NCI-H748 treated with DMSO at 0.1 percent for 48 hours (cell line): ENCODE measurements around the gene MIPOL1.

ENCODE experiments used
- DNase-seq: peaks from one replicate; lab custom pipeline; 2025; lab: John Stamatoyannopoulos, UW

Gene MIPOL1

GRCh38 chr14:37587131-37587803 lies 389.5 kb downstream of the MIPOL1 start:
- DNase-seq: peak; percentile 48

GRCh38 chr14:37587881-37588666 lies 390.3 kb downstream of the MIPOL1 start:
- DNase-seq: peak; percentile 69

- peak; percentile 86 for DNase-seq
Measured at GRCh38 chr14:37588667-37588955, 390.9 kb downstream of the MIPOL1 start.

- peak; percentile 53 for DNase-seq
Measured at GRCh38 chr14:37588956-37589714, 391.4 kb downstream of the MIPOL1 start.

- peak; percentile 57 for DNase-seq
Measured at GRCh38 chr14:37589715-37590427, 392.1 kb downstream of the MIPOL1 start.

DNA sequence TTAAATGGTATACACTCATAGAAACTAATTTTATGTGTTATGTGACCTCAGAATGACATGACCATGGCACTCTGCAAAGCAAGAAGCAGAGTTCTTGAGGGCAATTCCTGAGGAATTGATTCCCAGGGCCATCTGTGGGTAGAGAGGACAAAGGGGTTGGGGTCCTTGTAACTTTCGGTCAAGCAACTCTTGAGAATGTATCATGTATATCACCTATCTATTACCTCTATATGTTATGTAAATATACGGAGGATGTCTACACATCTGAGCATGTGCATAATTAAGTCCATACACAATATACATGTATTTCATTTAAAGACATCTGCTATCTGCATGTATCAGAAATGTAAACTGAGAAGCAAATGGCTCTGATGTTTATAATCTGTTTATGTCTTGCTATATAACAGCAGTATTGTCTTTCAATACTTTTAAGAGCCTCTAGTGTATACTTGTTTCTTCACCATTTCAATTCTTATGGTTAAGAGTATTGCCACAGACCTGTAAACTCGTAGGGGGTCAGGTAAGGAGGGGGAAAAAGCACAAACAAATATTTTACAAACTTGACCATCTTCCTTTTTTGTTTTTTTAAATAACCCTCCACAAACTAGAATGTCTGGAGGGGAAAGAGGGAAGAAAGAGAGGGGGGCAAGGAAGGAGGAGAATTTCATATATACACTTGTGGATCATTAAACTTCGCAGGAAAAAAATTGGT lies 392.8 kb downstream of the MIPOL1 start:
- DNase-seq: peak; percentile 57

DNA sequence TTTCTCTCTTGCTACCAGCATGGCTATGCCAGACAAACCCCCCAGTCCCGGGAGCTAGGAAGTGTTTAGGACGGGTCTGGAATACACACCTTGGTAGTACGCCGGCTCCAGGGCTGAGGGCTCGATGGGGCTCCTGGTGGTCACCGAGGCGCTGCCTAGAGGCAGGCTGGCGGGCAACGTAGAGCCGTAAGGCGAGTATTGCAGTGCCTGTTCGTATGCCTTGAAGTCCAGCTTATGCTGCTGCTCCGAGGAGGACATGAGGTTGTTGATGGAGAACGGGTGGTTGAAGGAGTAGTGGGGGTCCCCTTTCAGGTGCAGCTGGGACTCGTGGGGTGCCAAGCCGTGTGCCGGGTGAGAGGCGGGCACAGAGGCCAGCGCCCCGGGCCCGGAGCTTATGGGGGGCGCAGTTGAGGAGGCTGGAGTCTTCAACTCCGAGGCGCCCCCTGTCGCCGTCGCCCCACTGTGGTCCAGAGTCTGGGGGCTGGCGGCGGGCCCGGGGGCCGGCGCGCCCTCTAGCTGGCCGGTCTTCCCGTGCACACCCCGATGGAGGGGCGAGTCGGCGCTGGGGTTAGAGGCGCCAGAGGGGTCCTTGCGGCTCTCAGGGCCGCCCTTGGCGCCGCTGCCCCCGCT lies 393.7 kb downstream of the MIPOL1 start:
- DNase-seq: peak; percentile 74

DNA sequence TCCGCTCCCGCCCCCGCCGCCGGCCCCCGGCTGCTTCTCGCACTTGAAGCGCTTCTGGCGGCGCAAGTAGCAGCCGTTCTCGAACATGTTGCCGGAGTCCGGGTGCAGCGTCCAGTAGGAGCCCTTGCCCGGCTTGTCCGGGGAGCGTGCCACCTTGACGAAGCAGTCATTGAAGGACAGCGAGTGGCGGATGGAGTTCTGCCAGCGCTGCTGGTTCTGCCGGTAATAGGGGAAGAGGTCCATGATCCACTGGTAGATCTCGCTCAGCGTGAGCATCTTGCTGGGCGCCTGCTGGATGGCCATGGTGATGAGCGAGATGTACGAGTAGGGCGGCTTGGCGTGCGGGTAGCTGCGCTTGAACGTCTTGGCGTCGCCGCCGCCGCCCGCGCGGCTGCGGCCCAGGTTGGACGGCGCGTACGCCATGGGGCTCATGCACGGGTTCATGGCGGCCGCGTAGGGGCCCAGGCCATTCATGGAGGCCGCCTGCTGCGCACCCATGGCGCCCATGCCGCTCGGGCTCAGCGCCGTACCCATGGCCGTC lies 394.3 kb downstream of the MIPOL1 start:
- DNase-seq: peak; percentile 67

DNA sequence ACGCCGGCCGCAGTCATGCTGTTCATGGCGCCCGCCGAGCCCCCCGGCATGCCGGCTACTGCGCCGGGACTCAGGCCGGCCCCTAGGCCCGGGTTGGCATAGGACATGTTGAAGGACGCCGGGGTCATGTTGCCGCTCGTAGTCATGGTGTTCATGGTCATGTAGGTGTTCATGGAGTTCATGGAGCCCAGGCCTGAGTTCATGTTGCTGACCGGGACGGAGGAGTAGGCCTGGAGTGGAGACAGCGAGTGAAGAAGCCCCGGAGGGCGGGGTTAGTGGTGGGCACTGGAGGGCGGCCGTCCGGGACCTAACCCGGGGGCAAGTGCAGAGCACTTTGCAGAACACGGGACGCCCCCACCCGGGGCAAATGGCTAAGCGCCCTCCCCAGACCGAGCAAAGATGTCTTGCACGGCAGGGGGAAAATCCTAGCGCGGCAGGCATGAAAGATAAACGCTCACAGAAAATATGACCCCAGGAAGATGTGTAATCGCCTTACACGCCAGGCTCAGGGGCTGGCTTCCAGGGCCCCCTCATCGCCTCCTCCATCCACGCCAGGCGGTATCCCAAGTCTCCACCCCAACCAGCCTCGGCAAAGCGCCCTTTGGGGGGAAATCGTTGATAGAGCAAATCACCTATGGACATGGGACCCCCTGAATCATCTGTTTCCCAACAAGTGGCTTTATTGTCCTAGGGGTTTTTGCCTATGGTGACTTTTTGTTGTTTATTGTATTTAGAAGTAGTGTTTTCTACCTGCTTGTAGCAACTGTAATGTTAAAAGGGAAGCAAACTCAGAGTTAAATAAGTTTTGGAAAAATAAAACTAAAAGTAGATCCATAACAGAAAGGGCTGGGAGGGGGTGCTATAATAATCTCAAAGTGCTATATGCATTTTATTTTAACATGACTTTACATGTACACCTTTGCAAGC lies 395.0 kb downstream of the MIPOL1 start:
- peak; percentile 56 for DNase-seq

GRCh38 chr14:37593511-37594237 lies 395.9 kb downstream of the MIPOL1 start:
- peak; percentile 50 for DNase-seq

DNA sequence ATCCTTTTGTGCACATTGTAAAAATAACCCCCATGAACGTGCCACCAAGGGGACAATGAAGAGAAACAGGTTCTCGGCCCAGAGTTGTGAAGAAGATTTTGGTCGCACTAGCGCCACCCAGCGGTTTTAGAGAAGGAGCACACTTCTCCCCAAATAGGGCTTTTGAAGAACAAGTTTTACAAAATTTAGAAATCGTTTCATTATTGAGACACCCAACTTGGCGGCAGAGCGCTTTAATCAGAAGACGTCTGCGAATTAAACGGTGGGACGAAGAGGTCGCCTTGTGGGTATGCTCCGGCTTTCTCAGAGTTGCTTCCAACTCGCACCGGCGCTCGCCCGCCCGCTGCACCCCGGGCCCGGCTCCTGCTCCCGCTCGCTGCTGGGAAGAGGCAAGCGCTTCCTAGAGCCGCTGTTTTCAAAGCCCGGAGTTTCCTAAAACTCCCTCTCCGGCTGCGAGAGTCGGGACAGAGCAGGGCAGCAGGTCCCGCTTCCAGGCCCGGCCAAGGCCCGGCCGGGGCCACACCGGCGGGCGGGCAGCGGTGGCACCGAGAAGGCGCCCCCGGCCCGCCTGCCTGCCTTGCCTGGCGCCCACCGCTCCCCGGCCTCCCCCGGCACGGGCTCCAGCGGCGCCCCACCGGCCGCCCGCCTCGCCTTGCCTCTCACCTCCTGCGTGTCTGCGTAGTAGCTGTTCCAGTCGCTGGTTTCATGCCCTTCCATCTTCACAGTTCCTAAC lies 396.7 kb downstream of the MIPOL1 start:
- DNase-seq: peak; percentile 94

GRCh38 chr14:37594971-37595808 lies 397.5 kb downstream of the MIPOL1 start, which contains the start of the genes FOXA1 and TTC6:
Gene FOXA1 (minus strand): TSS chr14:37595249. CDS start chr14:37594972, 277 bp downstream.
Gene TTC6 (plus strand): TSS chr14:37595629. CDS start chr14:37622065, 26,436 bp downstream.
- peak; percentile 89 for DNase-seq

- DNase-seq: peak; percentile 94
Measured at GRCh38 chr14:37595809-37596621, 398.3 kb downstream of the MIPOL1 start.

DNA sequence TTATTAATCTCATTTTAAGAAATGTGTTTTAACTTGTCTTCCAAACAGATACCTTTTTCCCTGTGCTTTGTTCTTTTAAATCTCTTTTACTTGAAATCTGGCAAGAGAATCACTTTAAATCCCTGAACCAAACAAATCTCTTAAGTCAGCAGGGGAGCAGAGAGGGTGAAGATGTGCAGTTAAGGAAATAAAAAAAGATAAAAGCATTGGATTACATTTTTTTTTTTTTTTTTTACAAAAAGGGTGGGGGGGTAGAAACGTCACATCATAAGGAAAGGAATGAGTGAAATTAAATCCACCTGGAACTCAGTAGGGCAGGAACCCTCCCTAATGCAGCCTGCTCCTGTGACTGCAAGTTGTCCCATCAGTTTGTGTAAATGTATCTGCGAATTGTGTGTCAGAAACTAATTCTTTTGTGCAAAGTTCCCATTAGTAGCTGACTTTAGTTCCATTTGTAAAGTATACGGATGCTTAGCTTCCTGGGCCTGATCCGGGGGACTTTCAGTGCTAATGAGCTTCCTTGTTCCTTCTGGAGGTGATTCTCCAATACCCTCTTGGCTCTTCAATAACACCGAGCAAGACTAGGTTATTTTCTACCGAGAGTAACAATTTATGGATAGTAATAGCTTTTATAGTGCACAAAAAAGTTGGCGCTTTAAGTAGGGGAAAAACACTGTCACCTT lies 399.2 kb downstream of the MIPOL1 start:
- DNase-seq: peak; percentile 40

GRCh38 chr14:37597538-37597913 lies 399.8 kb downstream of the MIPOL1 start:
- DNase-seq: no peak
